PC-3 (cell line): ENCODE data around the gene CYP19A1.

Experiments
- CTCF ChIP-seq: fragments of 300-600 bp; sonication (generic); conservative IDR thresholded peaks from 2 replicates; pipeline ENCODE4 v1.5.1; 2017; ENCODE audit warnings: antibody characterized with exemption, low read depth, mild to moderate bottlenecking, low read length
- EZH2 ChIP-seq: fragments of 300-600 bp; sonication (generic); IDR thresholded peaks from one replicate; pipeline ENCODE4 v1.6.1; 2017; ENCODE audit warnings: antibody characterized with exemption, mild to moderate bottlenecking, low read length; ENCODE audit not compliant: unreplicated experiment

- no peak for TF ChIP-seq CTCF
- TF ChIP-seq EZH2, result no peak
These were observed 92.8 kb downstream of the CYP19A1 start for GRCh38 chr15:51245628-51246027.
